ENCODE data around the gene FOXP4. TPM values are rescaled to one million over a fixed set of nuclear protein-coding genes. Genes with fewer than 3 reads are reported as not detected.

The FOXP4 gene
- total RNA-seq, 8 experiments from 2014 or later = 1.3 to 22.1 (median 12.8) TPM

- 9 to 71% (median 29%) methylated on average over 1 to 7 of the region's 10 CpGs; no CpG with 5 or more reads in 4 of the 10 experiments for WGBS, 10 experiments
- H3K4me3 ChIP-seq = no peak overlapping the region
- H3K4me1 ChIP-seq (replicated peaks in 1 of 2) = peaks cover 53 to 56% of the 10 kb centered on the region in 2 donors
- H3K27ac ChIP-seq = peak overlapping the region; percentile 46 to 83
- peak in 6 of 8 experiments; percentile 52 to 83 (median 78) for ATAC-seq (replicated peaks in 6 of 8)
- in situ Hi-C loops (cut with MboI; ENCODE audit: low pct_unique_long_range_greater_than_20kb in 2 of 9, low sequenced_read_pairs in 9 of 9, unreplicated experiment in 9 of 9) = loop anchor here in 7 of 9 experiments (25.0 kb wide), 4 partner anchors 116 to 216 kb away; no protein-coding TSS in a partner anchor
Observed at GRCh38 chr6:41578217-41579087, 32.3 kb downstream of the FOXP4 start.

DNA sequence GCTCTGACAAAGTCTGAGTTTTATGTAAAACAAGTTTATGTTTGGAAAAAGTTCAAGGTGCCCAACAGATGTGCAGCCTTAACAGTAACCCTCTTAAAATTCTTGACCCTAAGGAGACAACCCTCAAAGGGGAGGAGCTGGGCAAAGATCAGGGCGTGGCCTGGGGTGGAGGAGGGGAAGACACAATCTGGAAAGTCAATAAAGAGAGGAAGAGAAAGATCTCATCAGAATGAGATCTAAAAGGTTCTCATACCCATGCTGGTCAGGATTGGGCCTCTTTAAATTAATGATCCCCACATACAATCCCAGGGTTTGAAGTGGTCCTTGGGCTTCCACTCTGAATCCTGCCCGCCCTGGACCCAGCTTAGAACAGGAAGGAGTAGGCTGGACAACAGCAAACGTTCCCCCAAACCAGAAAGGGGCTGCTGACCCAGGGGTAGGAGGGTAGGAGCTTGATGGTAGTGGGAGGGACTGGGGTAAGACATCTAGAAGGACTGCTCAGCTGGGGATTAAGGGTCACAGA is 33.0 kb downstream of the FOXP4 start:
- peak in 2 of 8 experiments; percentile 22 to 47 for ATAC-seq (replicated peaks in 6 of 8)
- peaks cover 59 to 63% of the 10 kb centered on the region in 2 donors for H3K4me1 ChIP-seq (replicated peaks in 1 of 2)
- H3K27ac ChIP-seq = peak overlapping the region; percentile 37 to 57
- in situ Hi-C loops (cut with MboI; ENCODE audit: low pct_unique_long_range_greater_than_20kb in 2 of 9, low sequenced_read_pairs in 9 of 9, unreplicated experiment in 9 of 9) = loop anchor here in 7 of 9 experiments (25.0 kb wide), 4 partner anchors 117 to 217 kb away; no protein-coding TSS in a partner anchor
- H3K4me3 ChIP-seq = no peak overlapping the region
- 0 to 100% (median 60%) methylated on average over 1 to 2 of the region's 3 CpGs; no CpG with 5 or more reads in 5 of the 10 experiments for WGBS, 10 experiments

GRCh38 chr6:41580690-41581089 is 34.5 kb downstream of the FOXP4 start:
- WGBS, 10 experiments = 80 to 100% (median 100%) methylated on average over 1 to 5 of the region's 7 CpGs; no CpG with 5 or more reads in 3 of the 10 experiments
- no peak overlapping the region for H3K27ac ChIP-seq
- H3K4me3 ChIP-seq = no peak overlapping the region
- ATAC-seq (replicated peaks in 6 of 8) = no peak
- in situ Hi-C loops (cut with MboI; ENCODE audit: low pct_unique_long_range_greater_than_20kb in 2 of 9, low sequenced_read_pairs in 9 of 9, unreplicated experiment in 9 of 9) = loop anchor here in 7 of 9 experiments (25.0 kb wide), 4 partner anchors 118 to 218 kb away; no protein-coding TSS in a partner anchor
- H3K4me1 ChIP-seq (replicated peaks in 1 of 2) = peaks cover 64 to 71% of the 10 kb centered on the region in 2 donors

GRCh38 chr6:41581381-41581991 is 35.3 kb downstream of the FOXP4 start:
- ATAC-seq (replicated peaks in 6 of 8) = peak in 3 of 8 experiments; percentile 65 to 81 (median 74)
- in situ Hi-C loops (cut with MboI; ENCODE audit: low pct_unique_long_range_greater_than_20kb in 2 of 9, low sequenced_read_pairs in 9 of 9, unreplicated experiment in 9 of 9) = loop anchor here in 7 of 9 experiments (25.0 kb wide), 4 partner anchors 119 to 219 kb away; no protein-coding TSS in a partner anchor
- no peak overlapping the region for H3K4me3 ChIP-seq
- no peak overlapping the region for H3K27ac ChIP-seq
- 40 to 100% (median 89%) methylated on average over 1 to 4 of the region's 12 CpGs; no CpG with 5 or more reads in 3 of the 10 experiments for WGBS, 10 experiments
- peaks cover 65 to 71% of the 10 kb centered on the region in 2 donors for H3K4me1 ChIP-seq (replicated peaks in 1 of 2)

DNA sequence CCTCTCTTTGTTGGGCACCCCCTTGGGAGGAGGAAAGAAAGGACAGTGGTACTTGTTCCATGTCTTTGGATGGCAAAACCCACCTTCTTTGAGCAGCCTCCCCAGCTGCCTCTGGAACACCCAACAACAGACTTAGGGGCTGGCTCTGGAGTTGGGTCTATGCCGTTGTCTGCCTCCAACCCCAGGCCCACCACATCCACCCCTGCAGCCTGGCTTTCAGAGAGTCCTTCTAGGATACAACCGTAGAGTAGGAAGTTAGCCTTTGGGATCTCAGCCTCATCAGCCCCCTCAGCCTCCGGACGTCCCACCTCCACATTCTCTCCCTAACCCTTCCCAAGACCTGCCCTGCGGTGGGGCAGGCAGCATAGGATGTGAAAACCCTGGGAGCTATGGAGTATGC is 36.4 kb downstream of the FOXP4 start:
- no peak overlapping the region for H3K4me3 ChIP-seq
- WGBS, 10 experiments = 87 to 100% methylated on average over 4 to 5 of the region's 5 CpGs; no CpG with 5 or more reads in 8 of the 10 experiments
- in situ Hi-C loops (cut with MboI; ENCODE audit: low pct_unique_long_range_greater_than_20kb in 2 of 9, low sequenced_read_pairs in 9 of 9, unreplicated experiment in 9 of 9) = loop anchor here in 7 of 9 experiments (25.0 kb wide), 4 partner anchors 120 to 220 kb away; no protein-coding TSS in a partner anchor
- H3K27ac ChIP-seq = no peak overlapping the region
- no peak for ATAC-seq (replicated peaks in 6 of 8)
- peaks cover 65 to 71% of the 10 kb centered on the region in 2 donors for H3K4me1 ChIP-seq (replicated peaks in 1 of 2)

DNA sequence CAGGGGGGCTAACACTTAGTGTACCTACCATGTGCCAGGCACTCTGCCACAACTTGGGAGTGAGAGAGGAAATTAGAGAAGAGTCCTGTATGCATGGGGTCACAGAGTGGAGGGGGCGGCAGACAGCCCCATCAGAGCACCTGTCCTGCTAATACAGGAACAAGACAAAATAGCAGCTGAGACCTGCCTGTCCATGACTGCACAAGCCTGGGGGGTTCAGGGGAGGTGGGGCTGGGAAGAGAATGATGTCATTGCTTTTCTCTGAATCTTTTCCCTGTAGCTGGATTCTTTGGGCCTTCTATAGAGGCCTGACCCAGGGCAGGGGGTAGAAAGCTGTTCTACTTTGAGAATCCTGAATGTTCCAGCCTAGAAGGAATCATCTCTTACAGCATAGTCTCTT is 37.4 kb downstream of the FOXP4 start:
- 100% methylated on average over 1 of the region's 1 CpG; no CpG with 5 or more reads in 8 of the 10 experiments for WGBS, 10 experiments
- Histone ChIP-seq H3K4me3 (no peak overlapping the region), H3K27ac (peak overlapping the region in 1 of 2 donors; percentile 59), H3K4me1 (replicated peaks in 1 of 2) (peaks cover 66 to 71% of the 10 kb centered on the region in 2 donors)
- in situ Hi-C loops (cut with MboI; ENCODE audit: low pct_unique_long_range_greater_than_20kb in 2 of 9, low sequenced_read_pairs in 9 of 9, unreplicated experiment in 9 of 9) = loop anchor here in 7 of 9 experiments (25.0 kb wide), 4 partner anchors 121 to 221 kb away; no protein-coding TSS in a partner anchor
- no peak for ATAC-seq (replicated peaks in 6 of 8)

DNA sequence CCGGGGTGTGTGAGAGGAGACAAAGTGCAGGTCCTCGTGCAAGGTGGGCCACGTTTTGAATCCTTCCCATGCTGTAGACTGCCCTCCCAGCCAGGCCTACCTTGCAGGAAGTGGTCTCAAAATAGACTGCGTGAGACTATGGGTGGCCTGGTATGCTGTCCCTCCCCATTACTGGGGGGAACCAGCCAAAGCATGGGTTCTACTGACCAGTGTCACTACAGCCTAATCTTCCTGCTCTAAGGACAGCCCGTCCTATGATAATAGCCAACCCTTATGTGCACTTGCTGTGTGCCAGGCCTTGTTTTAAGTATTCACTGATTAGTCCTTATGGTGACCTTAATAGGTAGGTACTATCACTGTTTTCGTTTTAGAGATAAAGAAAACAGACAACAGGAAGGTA is 38.0 kb downstream of the FOXP4 start:
- H3K4me3 ChIP-seq = no peak overlapping the region
- H3K4me1 ChIP-seq (replicated peaks in 1 of 2) = peaks cover 64% of the 10 kb centered on the region in 2 donors
- 67 to 100% (median 88%) methylated on average over 1 to 6 of the region's 6 CpGs; no CpG with 5 or more reads in 3 of the 10 experiments for WGBS, 10 experiments
- in situ Hi-C loops (cut with MboI; ENCODE audit: low pct_unique_long_range_greater_than_20kb in 2 of 9, low sequenced_read_pairs in 9 of 9, unreplicated experiment in 9 of 9) = loop anchor here in 7 of 9 experiments (25.0 kb wide), 4 partner anchors 122 to 222 kb away; no protein-coding TSS in a partner anchor
- no peak for ATAC-seq (replicated peaks in 6 of 8)
- H3K27ac ChIP-seq = peak overlapping the region in 1 of 2 donors; percentile 59

DNA sequence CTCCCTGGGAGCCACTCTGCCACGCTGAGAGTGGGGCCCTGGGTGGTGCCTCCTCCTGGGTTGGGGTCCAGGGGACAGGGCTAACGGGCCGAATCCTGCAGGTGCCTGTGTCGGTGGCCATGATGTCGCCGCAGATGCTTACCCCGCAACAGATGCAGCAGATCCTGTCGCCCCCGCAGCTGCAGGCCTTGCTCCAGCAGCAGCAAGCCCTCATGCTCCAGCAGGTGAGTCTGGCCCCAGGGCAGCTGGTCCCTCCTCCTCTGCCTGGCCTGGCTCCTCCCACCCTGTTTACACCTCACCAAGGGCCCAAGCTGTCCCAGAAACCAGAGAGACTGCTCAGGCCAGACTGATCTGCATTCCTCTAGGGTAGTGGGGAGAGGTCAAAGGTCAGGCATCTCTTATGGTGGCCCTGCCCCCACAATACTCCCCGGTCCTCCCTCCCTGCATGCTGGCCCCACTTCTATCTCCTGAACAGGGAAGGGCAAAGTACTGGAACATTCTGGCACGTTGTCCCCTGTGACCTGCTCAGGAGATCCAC is 38.6 kb downstream of the FOXP4 start:
- in situ Hi-C loops (cut with MboI; ENCODE audit: low pct_unique_long_range_greater_than_20kb in 2 of 9, low sequenced_read_pairs in 9 of 9, unreplicated experiment in 9 of 9) = loop anchor here in 7 of 9 experiments (25.0 kb wide), 4 partner anchors 122 to 222 kb away; no protein-coding TSS in a partner anchor
- 20 to 100% (median 88%) methylated on average over 1 to 9 of the region's 11 CpGs; no CpG with 5 or more reads in 5 of the 10 experiments for whole genome bisulfite sequencing, 10 experiments
- ATAC-seq (replicated peaks in 6 of 8) = peak in 2 of 8 experiments; percentile 31
- peaks cover 62% of the 10 kb centered on the region in 2 donors for H3K4me1 ChIP-seq (replicated peaks in 1 of 2)
- H3K4me3 ChIP-seq = no peak overlapping the region
- peak overlapping the region in 1 of 2 donors; percentile 59 for H3K27ac ChIP-seq

GRCh38 chr6:41585605-41586004 is 39.4 kb downstream of the FOXP4 start:
- no peak for ATAC-seq (replicated peaks in 6 of 8)
- Histone ChIP-seq H3K4me1 (replicated peaks in 1 of 2) (peaks cover 62% of the 10 kb centered on the region in 2 donors), H3K4me3 (no peak overlapping the region), H3K27ac (peak overlapping the region in 1 of 2 donors; percentile 75)
- in situ Hi-C loops (cut with MboI; ENCODE audit: low pct_unique_long_range_greater_than_20kb in 2 of 9, low sequenced_read_pairs in 9 of 9, unreplicated experiment in 9 of 9) = loop anchor here in 7 of 9 experiments (25.0 kb wide), 4 partner anchors 123 to 223 kb away; no protein-coding TSS in a partner anchor
- WGBS, 10 experiments = 100% methylated on average over 1 of the region's 9 CpGs; no CpG with 5 or more reads in 9 of the 10 experiments

DNA sequence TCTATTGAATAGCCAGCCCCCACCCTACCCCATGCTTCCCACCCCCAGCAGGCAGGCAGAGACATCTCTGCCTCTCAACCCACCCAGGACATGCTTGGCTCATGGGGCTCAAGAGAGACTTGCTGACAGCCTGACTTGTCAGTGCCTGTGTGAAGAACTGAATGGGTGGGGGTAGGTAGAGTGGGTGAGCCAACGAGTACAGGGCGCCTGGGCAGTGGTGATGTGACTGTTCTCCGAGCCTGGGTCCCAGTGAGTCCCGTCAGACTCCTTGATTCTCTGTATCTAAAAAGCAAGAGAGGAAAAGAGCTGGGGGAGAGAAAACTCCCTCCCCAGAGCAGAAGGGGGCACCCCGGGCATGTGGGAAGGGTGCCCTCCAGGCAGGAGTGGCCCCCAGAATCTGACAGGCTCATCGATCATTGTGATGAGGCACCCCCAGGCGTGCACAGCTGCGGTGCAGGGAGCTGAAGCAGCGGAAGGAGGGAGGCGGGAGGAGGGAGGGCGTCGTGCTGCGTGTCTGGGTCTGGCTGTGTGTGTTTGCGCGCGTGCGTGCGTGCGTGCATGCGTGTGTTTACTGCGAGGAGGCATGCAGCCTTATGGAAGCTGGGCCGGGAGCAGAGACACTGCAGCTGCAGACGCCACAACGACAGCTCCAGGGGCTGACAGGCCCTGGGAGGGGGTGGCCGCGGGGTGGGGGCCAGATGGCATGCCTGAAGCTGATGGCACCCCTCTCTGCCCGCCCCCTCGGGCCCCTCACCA is 40.2 kb downstream of the FOXP4 start:
- Histone ChIP-seq H3K4me3 (peak overlapping the region in 1 of 5 donors; percentile 1), H3K4me1 (replicated peaks in 1 of 2) (peaks cover 64 to 70% of the 10 kb centered on the region in 2 donors), H3K27ac (peak overlapping the region; percentile 64 to 75)
- 37% methylated on average over 5 of the region's 28 CpGs; no CpG with 5 or more reads in 9 of the 10 experiments for WGBS, 10 experiments
- ATAC-seq (replicated peaks in 6 of 8) = peak in 5 of 8 experiments; percentile 76 to 85 (median 79)
- in situ Hi-C loops (cut with MboI; ENCODE audit: low pct_unique_long_range_greater_than_20kb in 2 of 9, low sequenced_read_pairs in 9 of 9, unreplicated experiment in 9 of 9) = loop anchor here in 7 of 9 experiments (25.0 kb wide), 4 partner anchors 124 to 224 kb away; no protein-coding TSS in a partner anchor

- Histone ChIP-seq H3K4me1 (replicated peaks in 1 of 2) (peaks cover 68 to 78% of the 10 kb centered on the region in 2 donors), H3K4me3 (peak overlapping the region in 1 of 5 donors; percentile 1), H3K27ac (peak overlapping the region; percentile 64 to 75)
- WGBS, 10 experiments = no CpG with 5 or more reads among the region's 26 CpGs
- peak in 5 of 8 experiments; percentile 5 to 33 (median 31) for ATAC-seq (replicated peaks in 6 of 8)
- in situ Hi-C loops (cut with MboI; ENCODE audit: low pct_unique_long_range_greater_than_20kb in 2 of 9, low sequenced_read_pairs in 9 of 9, unreplicated experiment in 9 of 9) = loop anchor here in 7 of 9 experiments (25.0 kb wide), 4 partner anchors 125 to 225 kb away; no protein-coding TSS in a partner anchor
Observed at GRCh38 chr6:41587131-41587879, 41.1 kb downstream of the FOXP4 start.
